Trophoblast cell (in vitro differentiated cells and primary cell): ENCODE measurements around the gene BPIFB3.

Experiments used
- DNase-seq, 2 donors: peaks; one replicate each; pipeline ENCODE4 v3.0.0-alpha.2; 2016
- H2AFZ ChIP-seq: 2 replicates; pipeline ENCODE4 v1.6.1; 2013; ENCODE audit warnings: low read length, moderate library complexity, mild to moderate bottlenecking; ENCODE audit not compliant: insufficient read depth, poor library complexity
- H2AK5ac ChIP-seq: 2 replicates; pipeline ENCODE4 v1.6.1; 2013; ENCODE audit warnings: mild to moderate bottlenecking, low read length
- H2BK120ac ChIP-seq: 2 replicates; pipeline ENCODE4 v1.6.1; 2013; ENCODE audit warnings: low read length, mild to moderate bottlenecking, moderate library complexity; ENCODE audit not compliant: insufficient read depth, poor library complexity
- H2BK12ac ChIP-seq: 2 replicates; pipeline ENCODE4 v1.6.1; 2013; ENCODE audit warnings: mild to moderate bottlenecking, low read length, moderate library complexity
- H2BK5ac ChIP-seq: 2 replicates; pipeline ENCODE4 v1.6.1; 2013; ENCODE audit warnings: low read length, low read depth, moderate library complexity, mild to moderate bottlenecking; ENCODE audit not compliant: poor library complexity
- H3K14ac ChIP-seq: 2 replicates; pipeline ENCODE4 v1.6.1; 2013; ENCODE audit warnings: mild to moderate bottlenecking, low read length
- H3K18ac ChIP-seq: 2 replicates; pipeline ENCODE4 v1.6.1; 2013; ENCODE audit warnings: mild to moderate bottlenecking, low read length
- H3K23ac ChIP-seq: 2 replicates; pipeline ENCODE4 v1.6.1; 2013; ENCODE audit warnings: low read length
- H3K27ac ChIP-seq: 2 replicates; pipeline ENCODE4 v1.5.1; 2013; ENCODE audit warnings: low read depth, mild to moderate bottlenecking, inconsistent platforms, low read length, moderate library complexity
- H3K27me3 ChIP-seq: 2 replicates; pipeline ENCODE4 v1.6.1; 2013; ENCODE audit warnings: inconsistent platforms, mild to moderate bottlenecking, low read length, moderate library complexity; ENCODE audit not compliant: insufficient read depth
- H3K36me3 ChIP-seq, 2 experiments: 1 replicate in 1 of 2; 2 replicates in 1 of 2; pipeline ENCODE4 v1.6.1; 2013; ENCODE audit warnings: low read length in 2 of 2, mild to moderate bottlenecking in 2 of 2, moderate library complexity in 1 of 2; ENCODE audit not compliant: insufficient read depth in 2 of 2, control insufficient read depth in 1 of 2
- H3K4ac ChIP-seq: 2 replicates; pipeline ENCODE4 v1.6.1; 2013; ENCODE audit warnings: low read depth, mild to moderate bottlenecking, low read length, moderate library complexity
- H3K4me1 ChIP-seq, 2 experiments: 1 replicate in 1 of 2; 2 replicates in 1 of 2; pipeline ENCODE4 v1.6.1; 2013; ENCODE audit warnings: low read length in 2 of 2, mild to moderate bottlenecking in 2 of 2, moderate library complexity in 1 of 2; ENCODE audit not compliant: insufficient read depth in 2 of 2, control insufficient read depth in 1 of 2
- H3K4me2 ChIP-seq: 2 replicates; pipeline ENCODE4 v1.6.1; 2013; ENCODE audit warnings: inconsistent platforms, mild to moderate bottlenecking, low read length, moderate library complexity
- H3K4me3 ChIP-seq: 2 replicates; pipeline ENCODE4 v1.5.1; 2013; ENCODE audit warnings: mild to moderate bottlenecking, low read depth, low read length, inconsistent platforms
- H3K79me1 ChIP-seq: one replicate; pipeline ENCODE4 v1.6.1; 2013; ENCODE audit warnings: low read length
- H3K79me2 ChIP-seq: 2 replicates; pipeline ENCODE4 v1.6.1; 2013; ENCODE audit warnings: low read length, mild to moderate bottlenecking; ENCODE audit not compliant: control insufficient read depth, insufficient read depth, poor library complexity
- H3K9ac ChIP-seq: 2 replicates; pipeline ENCODE4 v1.6.1; 2013; ENCODE audit warnings: mild to moderate bottlenecking, low read length
- H3K9me3 ChIP-seq: 2 replicates; pipeline ENCODE4 v1.6.1; 2013; ENCODE audit warnings: low read depth, mild to moderate bottlenecking, control low read depth, inconsistent platforms, low read length; ENCODE audit not compliant: insufficient read depth
- H4K12ac ChIP-seq: 2 replicates; pipeline ENCODE4 v1.6.1; 2013; ENCODE audit warnings: low read depth, mild to moderate bottlenecking, low read length, moderate library complexity
- H4K8ac ChIP-seq: 2 replicates; pipeline ENCODE4 v1.6.1; 2013; ENCODE audit warnings: low read depth, mild to moderate bottlenecking, low read length, moderate library complexity
- H4K91ac ChIP-seq: one replicate; pipeline ENCODE4 v1.6.1; 2013; ENCODE audit warnings: low read depth, mild to moderate bottlenecking, low read length, moderate library complexity
- WGBS: extraction: QIAGEN DNeasy Blood & Tissue Kit; methylation state at CpG from one replicate; pipeline ENCODE4 v1.1.7; 2013; ENCODE audit warnings: missing lambda C conversion rate; ENCODE audit not compliant: insufficient read length, insufficient coverage; ENCODE audit errors: extremely low coverage; 5-methylcytosine and 5-hydroxymethylcytosine counted together

The BPIFB3 gene

GRCh38 chr20:33074675-33075074 is 21.0 kb downstream of the BPIFB3 start:
- no peak overlapping the region for H4K12ac ChIP-seq
- peaks cover 6 to 9% of the 10 kb centered on the region in 2 experiments for H3K4me1 ChIP-seq
- no peaks in the 10 kb centered on the region for H3K36me3 ChIP-seq
- WGBS: 100% methylated on average over 1 of the region's 2 CpGs
- H3K9me3 ChIP-seq: no peaks in the 10 kb centered on the region
- H3K79me2 ChIP-seq: no peaks in the 10 kb centered on the region
- no peaks in the 10 kb centered on the region for H3K27me3 ChIP-seq
- no peak overlapping the region for H3K9ac ChIP-seq
- H3K4me3 ChIP-seq: no peak overlapping the region
- H2AFZ ChIP-seq: no peak overlapping the region
- H3K23ac ChIP-seq: no peak overlapping the region
- no peak overlapping the region for H3K4ac ChIP-seq
- H3K27ac ChIP-seq: no peak overlapping the region
- no peak overlapping the region for H2BK5ac ChIP-seq
- H2BK120ac ChIP-seq: no peak overlapping the region
- no peak overlapping the region for H3K18ac ChIP-seq
- H4K8ac ChIP-seq: no peak overlapping the region
- no peak for DNase-seq
- H2BK12ac ChIP-seq: no peak overlapping the region
- H2AK5ac ChIP-seq: no peak overlapping the region
- no peaks in the 10 kb centered on the region for H3K79me1 ChIP-seq
- no peak overlapping the region for H4K91ac ChIP-seq
- H3K14ac ChIP-seq: no peak overlapping the region
- H3K4me2 ChIP-seq: no peak overlapping the region

- WGBS: no CpG with 5 or more reads among the region's 6 CpGs
These were observed 21.6 kb downstream of the BPIFB3 start for GRCh38 chr20:33075281-33075680.

GRCh38 chr20:33076662-33077372 is 23.1 kb downstream of the BPIFB3 start:
- H3K18ac ChIP-seq: no peak overlapping the region
- H4K8ac ChIP-seq: no peak overlapping the region
- no peak overlapping the region for H3K14ac ChIP-seq
- H3K4me3 ChIP-seq: no peak overlapping the region
- H3K36me3 ChIP-seq: no peaks in the 10 kb centered on the region
- H3K4ac ChIP-seq: no peak overlapping the region
- no peak overlapping the region for H3K4me2 ChIP-seq
- no CpG with 5 or more reads among the region's 6 CpGs for WGBS
- no peak overlapping the region for H2AK5ac ChIP-seq
- H3K79me2 ChIP-seq: no peaks in the 10 kb centered on the region
- H2BK12ac ChIP-seq: no peak overlapping the region
- H4K12ac ChIP-seq: no peak overlapping the region
- H3K79me1 ChIP-seq: no peaks in the 10 kb centered on the region
- no peak overlapping the region for H3K23ac ChIP-seq
- no peaks in the 10 kb centered on the region for H3K27me3 ChIP-seq
- H3K27ac ChIP-seq: no peak overlapping the region
- H4K91ac ChIP-seq: no peak overlapping the region
- H3K4me1 ChIP-seq: peaks cover 6 to 9% of the 10 kb centered on the region in 2 experiments
- no peak overlapping the region for H2BK5ac ChIP-seq
- peaks cover 3% of the 10 kb centered on the region for H3K9me3 ChIP-seq
- H3K9ac ChIP-seq: no peak overlapping the region
- no peak for DNase-seq
- H2BK120ac ChIP-seq: no peak overlapping the region
- no peak overlapping the region for H2AFZ ChIP-seq

More at GRCh38 chr20:33075281-33075680, 21.6 kb downstream of the BPIFB3 start:
- Histone ChIP-seq H2BK12ac (no peak overlapping the region), H3K4ac (no peak overlapping the region), H2AK5ac (no peak overlapping the region), H3K4me1 (peaks cover 6 to 9% of the 10 kb centered on the region in 2 experiments), H3K36me3 (no peaks in the 10 kb centered on the region), H3K4me2 (no peak overlapping the region), H3K23ac (no peak overlapping the region), H3K9ac (no peak overlapping the region), H2BK120ac (no peak overlapping the region), H2BK5ac (no peak overlapping the region), H3K27ac (no peak overlapping the region), H3K14ac (no peak overlapping the region), H3K79me1 (no peaks in the 10 kb centered on the region), H3K79me2 (no peaks in the 10 kb centered on the region), H4K91ac (no peak overlapping the region), H2AFZ (no peak overlapping the region), H4K8ac (no peak overlapping the region), H3K18ac (no peak overlapping the region), H3K9me3 (no peaks in the 10 kb centered on the region), H4K12ac (no peak overlapping the region), H3K4me3 (no peak overlapping the region), H3K27me3 (no peaks in the 10 kb centered on the region)
- peak in 1 of 2 donors; percentile 18 for DNase-seq

GRCh38 chr20:33079259-33079658 is 25.6 kb downstream of the BPIFB3 start, which contains the start of gene BPIFB4:
Gene BPIFB4 (plus strand): TSS chr20:33079643. CDS start chr20:33081527, 1,884 bp downstream.
- H4K91ac ChIP-seq: no peak within 1 kb of the TSS
- no peak within 1 kb of the TSS for H4K12ac ChIP-seq
- no peaks in the 10 kb centered on the region for H3K79me1 ChIP-seq
- H2AK5ac ChIP-seq: no peak within 1 kb of the TSS
- no peak within 1 kb of the TSS for H3K27ac ChIP-seq
- no peak within 1 kb of the TSS for H2BK12ac ChIP-seq
- H3K4ac ChIP-seq: no peak within 1 kb of the TSS
- DNase-seq: no peak
- H3K36me3 ChIP-seq: no peaks in the 10 kb centered on the region
- no peak within 1 kb of the TSS for H2AFZ ChIP-seq
- no peak within 1 kb of the TSS for H2BK5ac ChIP-seq
- H2BK120ac ChIP-seq: no peak within 1 kb of the TSS
- no peak within 1 kb of the TSS for H4K8ac ChIP-seq
- no peaks in the 10 kb centered on the region for H3K79me2 ChIP-seq
- H3K23ac ChIP-seq: no peak within 1 kb of the TSS
- no peaks in the 10 kb centered on the region for H3K27me3 ChIP-seq
- no peak within 1 kb of the TSS for H3K4me3 ChIP-seq
- H3K4me1 ChIP-seq: peaks cover 6 to 9% of the 10 kb centered on the region in 2 experiments
- H3K9me3 ChIP-seq: peaks cover 3% of the 10 kb centered on the region
- H3K14ac ChIP-seq: no peak within 1 kb of the TSS
- no peak within 1 kb of the TSS for H3K4me2 ChIP-seq
- no peak within 1 kb of the TSS for H3K9ac ChIP-seq
- no CpG with 5 or more reads among the region's 2 CpGs for WGBS
- H3K18ac ChIP-seq: no peak within 1 kb of the TSS
